GM19193 (cell line): ENCODE measurements around the gene RBM24.

Experiments
- POLR2A ChIP-seq: IDR thresholded peaks from 4 replicates; pipeline ENCODE4 v1.6.1; 2011; ENCODE audit not compliant: insufficient read depth, insufficient read length; ENCODE audit errors: extremely low read depth

The RBM24 gene

DNA sequence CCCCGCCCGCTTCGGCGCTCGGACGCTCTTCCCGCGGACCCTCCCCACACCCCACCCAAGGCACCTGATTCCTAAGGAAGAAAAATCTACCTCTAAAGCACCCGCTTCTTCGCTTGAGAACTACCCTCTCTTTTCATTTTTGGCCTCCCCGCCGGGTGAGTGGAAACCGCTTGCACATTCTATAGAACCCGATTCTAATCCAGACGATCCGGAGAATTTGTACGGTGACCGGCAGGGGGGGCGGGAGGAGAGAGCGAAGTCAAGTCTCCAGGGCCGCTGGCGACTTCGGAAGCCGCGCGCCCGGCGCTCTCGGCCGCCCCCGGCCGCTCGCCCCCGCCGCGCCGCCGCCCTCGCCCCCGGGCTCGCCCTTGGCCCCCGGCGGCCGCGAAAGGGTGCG, at the start of gene RBM24:
Gene RBM24, plus strand, starts transcription at position 262 of the 397 bp plus-strand sequence. CDS start 221 bp downstream, outside the sequence.
- no peak for TF ChIP-seq POLR2A

DNA sequence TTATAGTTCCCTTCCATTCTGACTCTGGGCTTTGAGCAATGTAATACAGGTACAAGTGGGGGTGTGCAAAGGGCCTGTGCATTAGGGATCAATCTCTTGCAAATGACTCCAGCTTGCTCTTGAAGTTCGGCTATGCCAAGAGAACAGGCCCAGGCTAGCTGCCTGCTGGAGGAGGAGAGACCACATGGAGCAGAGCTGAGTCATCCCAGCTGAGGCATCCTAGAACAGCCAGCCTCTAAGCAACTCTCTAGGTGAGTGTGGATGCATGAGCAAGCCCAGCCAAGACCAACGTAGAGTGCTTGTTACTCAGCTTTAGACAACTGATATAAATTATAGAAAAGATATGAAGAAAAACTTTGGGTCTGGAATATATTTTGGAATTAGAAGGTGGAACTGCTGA, 47.6 kb upstream of the RBM24 start:
- TF ChIP-seq POLR2A: no peak

GRCh38 chr6:17237246-17237645, 43.9 kb upstream of the RBM24 start:
- no peak for TF ChIP-seq POLR2A

GRCh38 chr6:17239260-17239659, 41.9 kb upstream of the RBM24 start:
- no peak for TF ChIP-seq POLR2A

DNA sequence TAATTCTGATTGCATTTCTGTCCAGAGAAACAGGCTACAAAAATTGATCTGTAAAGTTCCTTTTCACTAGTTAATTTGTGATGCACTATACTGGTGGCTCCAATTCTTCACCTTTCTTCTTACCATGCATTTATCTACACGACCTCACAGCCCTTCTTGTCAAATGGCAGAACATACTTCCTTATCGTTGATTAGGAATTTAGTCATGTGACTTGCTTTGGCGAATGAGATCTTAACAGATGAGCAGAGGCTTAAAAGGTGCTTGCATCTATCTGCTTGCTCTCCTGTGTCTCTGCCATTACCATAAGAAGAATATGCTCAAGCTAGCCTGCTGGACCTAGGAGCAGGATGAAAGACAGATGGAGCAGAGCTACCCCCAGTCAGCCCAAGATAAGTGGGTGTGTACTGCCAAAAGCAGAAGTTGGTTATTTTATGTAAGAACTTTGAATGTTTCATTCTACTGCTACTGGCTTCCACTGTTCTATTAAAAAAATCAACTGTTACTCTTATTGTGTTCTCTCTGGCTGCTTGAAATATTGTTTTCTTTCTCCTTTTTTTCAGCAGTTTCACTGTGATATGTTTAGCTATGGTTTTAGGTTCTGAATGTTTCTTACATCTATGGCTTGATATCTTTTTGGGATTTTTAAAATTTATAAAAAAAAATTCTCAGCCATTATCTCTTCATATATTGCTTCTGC, 40.2 kb upstream of the RBM24 start:
- no peak for TF ChIP-seq POLR2A

GRCh38 chr6:17242087-17242486, 39.1 kb upstream of the RBM24 start:
- TF ChIP-seq POLR2A: no peak

DNA sequence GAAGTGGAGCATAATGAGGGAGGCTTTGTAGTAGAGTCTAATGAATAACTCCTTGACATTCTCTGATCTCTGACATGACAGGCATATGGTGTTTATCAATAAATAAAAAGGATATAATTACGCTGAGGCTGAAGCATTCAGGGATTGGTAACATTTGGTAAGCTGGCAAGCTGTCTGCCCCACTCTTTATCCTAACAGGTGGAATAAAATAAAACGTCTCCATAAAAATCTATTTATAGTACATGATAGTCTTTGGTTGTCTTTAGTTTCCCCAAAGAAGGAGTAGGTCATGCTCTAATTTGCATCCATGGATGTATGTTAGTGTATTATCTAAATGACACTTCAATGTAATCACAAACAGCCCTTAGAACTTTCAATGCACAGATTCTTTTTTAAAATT, 30.9 kb upstream of the RBM24 start:
- no peak for TF ChIP-seq POLR2A

- TF ChIP-seq POLR2A: no peak
Measured at GRCh38 chr6:17251953-17252352, 29.2 kb upstream of the RBM24 start.

DNA sequence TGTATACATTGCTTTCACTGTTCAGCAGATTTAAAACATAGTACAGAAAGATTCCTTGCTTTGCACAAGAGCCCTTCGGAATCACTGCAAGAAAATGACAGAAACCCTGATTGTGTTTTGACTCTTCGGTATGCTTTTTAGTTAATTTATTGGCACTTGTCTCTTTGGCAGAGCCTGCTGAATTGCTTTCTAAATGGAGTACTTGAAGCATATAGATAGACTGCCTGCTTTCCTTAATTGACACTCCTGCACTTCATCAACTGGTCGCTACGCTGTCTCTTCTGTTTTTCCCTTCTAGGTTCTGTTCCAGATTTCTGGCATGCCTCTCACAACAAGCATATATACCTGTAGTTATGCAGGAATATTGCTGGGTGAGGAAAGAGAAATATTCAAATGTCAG, 22.4 kb upstream of the RBM24 start:
- TF ChIP-seq POLR2A: no peak

DNA sequence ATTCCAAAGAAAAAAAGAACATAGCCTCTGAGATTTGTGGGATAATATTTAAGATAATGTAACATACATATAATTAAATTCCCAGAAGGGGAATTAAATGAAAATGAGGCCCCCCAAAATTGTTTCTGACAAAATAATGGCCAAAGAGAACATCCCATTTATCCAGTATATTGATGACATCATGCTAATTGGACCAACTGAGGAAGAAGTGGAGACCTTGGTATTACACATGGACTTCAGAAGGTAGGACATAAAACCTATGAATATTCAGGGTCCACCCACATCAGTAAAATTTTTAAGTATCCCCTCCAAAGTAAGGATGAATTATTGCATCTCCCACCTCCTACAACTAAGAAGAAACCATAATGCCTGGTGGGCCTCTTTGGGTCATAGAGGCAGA, 15.6 kb upstream of the RBM24 start:
- no peak for TF ChIP-seq POLR2A

DNA sequence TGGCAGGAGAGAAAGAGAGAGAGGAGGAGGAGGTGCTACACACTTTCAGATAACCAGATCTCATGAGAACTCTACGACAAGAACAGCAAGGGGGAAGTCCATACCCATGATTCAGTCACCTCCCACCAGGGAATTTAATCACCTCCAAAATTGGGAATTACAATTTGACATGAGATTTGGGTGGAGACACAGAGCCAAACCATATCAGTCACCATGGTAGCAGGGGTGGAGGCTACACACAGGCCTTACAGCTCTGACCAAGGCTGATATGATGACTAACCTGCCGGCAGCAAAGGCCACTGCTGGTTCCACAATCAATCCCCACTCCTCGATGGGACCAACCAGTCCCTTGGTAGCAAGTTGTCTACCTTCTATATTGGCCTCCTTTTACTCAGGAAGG, 13.6 kb upstream of the RBM24 start:
- no peak for TF ChIP-seq POLR2A

DNA sequence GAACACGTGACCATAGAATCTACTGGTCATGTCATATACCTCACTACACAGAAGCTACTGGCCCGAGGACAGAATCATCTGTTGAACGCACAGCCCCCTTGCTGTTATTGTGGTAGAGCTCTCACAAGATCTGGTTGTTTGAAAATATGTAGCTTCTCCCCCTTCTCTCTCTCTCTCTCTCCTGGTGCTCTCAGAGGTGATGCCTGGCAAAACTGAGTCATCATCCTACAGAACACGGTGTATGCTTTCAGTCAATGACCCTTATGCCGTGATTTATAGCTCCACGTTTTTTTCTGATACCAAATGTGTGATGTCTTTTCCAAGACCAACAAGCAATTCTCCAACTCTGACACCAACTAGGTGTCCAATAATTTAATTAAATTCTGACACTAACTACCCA, 13.0 kb upstream of the RBM24 start:
- TF ChIP-seq POLR2A: no peak

GRCh38 chr6:17269840-17270239, 11.3 kb upstream of the RBM24 start:
- no peak for TF ChIP-seq POLR2A

GRCh38 chr6:17271628-17272027, 9.5 kb upstream of the RBM24 start:
- TF ChIP-seq POLR2A: no peak

DNA sequence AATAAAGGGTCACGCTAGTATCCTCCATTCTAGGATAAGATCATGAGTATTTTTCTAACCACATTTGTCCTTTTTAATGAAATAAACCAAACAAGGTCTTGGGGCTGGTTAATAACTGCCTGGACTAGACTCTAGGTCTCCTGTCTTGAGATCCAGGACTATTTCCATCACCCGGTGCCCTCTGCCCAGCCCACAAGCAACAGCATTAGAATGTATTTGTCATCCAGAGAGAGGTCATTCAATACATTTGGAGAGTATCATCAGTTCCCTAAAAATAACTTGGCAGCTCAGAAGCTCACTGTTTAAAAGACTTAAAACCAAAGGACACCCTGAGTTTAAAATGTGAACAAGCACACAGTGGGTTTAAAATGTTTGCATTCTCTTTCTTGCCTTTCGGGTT, 4.4 kb upstream of the RBM24 start:
- TF ChIP-seq POLR2A: no peak

DNA sequence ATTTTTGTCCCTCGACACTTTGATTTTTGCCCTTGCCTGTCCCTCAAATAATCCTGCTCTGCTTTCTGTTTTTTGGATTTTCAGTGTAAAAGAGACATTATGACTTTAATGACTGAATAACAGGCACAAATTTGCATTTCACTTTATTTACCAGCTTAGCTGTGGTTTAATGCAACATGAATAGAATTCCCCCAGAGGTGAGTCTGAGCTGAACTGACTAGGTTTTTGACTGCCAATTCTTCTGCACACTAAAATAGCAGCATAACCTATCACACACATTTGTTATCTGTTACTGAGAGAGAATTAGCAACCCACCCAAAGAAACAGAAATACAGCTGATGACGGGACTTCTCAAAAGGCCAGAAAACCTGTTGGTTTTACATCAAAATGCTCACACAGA, 3.9 kb upstream of the RBM24 start:
- no peak for TF ChIP-seq POLR2A
